Activated CD8-positive, alpha-beta memory T cell treated with anti-CD3 and anti-CD28 coated beads for 1 hour (primary cell): ENCODE data around the gene ETFDH.
"Not testable (repeated sequence)": the region's sequence is repeated elsewhere in the genome, so short reads cannot be mapped to it uniquely, and the experiment has no call there.

Experiments
- DNase-seq, 2 donors: peaks; one replicate each; pipeline ENCODE4 v3.0.0-alpha.2; 2020; ENCODE audit warnings: low read depth in 1 of 2; ENCODE audit errors: extremely low read depth in 1 of 2

ETFDH gene

GRCh38 chr4:158671915-158672806 lies at the start of gene ETFDH:
Gene ETFDH, plus strand, starts transcription at chr4:158672296. Its CDS starts 161 bp downstream, at chr4:158672457.
- peak; percentile 96 for DNase-seq

GRCh38 chr4:158624889-158625478 lies 47.1 kb upstream of the ETFDH start:
- no peak for DNase-seq

GRCh38 chr4:158625544-158625943 lies 46.6 kb upstream of the ETFDH start:
- DNase-seq = no peak

GRCh38 chr4:158630893-158631292 lies 41.2 kb upstream of the ETFDH start:
- DNase-seq = no peak

- no peak for DNase-seq
Measured at GRCh38 chr4:158636619-158637018, 35.5 kb upstream of the ETFDH start.

GRCh38 chr4:158644356-158644755 lies 27.7 kb upstream of the ETFDH start:
- no peak for DNase-seq

GRCh38 chr4:158644760-158645159 lies 27.3 kb upstream of the ETFDH start:
- no peak for DNase-seq

- DNase-seq = no peak
Measured at GRCh38 chr4:158649111-158649680, 22.9 kb upstream of the ETFDH start.

GRCh38 chr4:158652920-158653319 lies 19.2 kb upstream of the ETFDH start:
- DNase-seq = no peak

- DNase-seq = no peak
Measured at GRCh38 chr4:158656439-158656838, 15.7 kb upstream of the ETFDH start.

- DNase-seq = no peak
Measured at GRCh38 chr4:158657291-158657690, 14.8 kb upstream of the ETFDH start.

GRCh38 chr4:158663255-158663654 lies 8.8 kb upstream of the ETFDH start:
- DNase-seq = not testable (repeated sequence)

- not testable (repeated sequence) for DNase-seq
Measured at GRCh38 chr4:158663707-158664625, 8.1 kb upstream of the ETFDH start.

- no peak for DNase-seq
Measured at GRCh38 chr4:158664806-158665205, 7.3 kb upstream of the ETFDH start.

- DNase-seq = no peak
Measured at GRCh38 chr4:158666892-158667291, 5.2 kb upstream of the ETFDH start.

GRCh38 chr4:158667651-158668198 lies 4.4 kb upstream of the ETFDH start:
- no peak for DNase-seq

- no peak for DNase-seq
Measured at GRCh38 chr4:158669310-158669709, 2.8 kb upstream of the ETFDH start.

GRCh38 chr4:158670975-158671664 lies 976 bp upstream of the ETFDH start:
- peak in 1 of 2 donors; percentile 19 for DNase-seq

- no peak for DNase-seq
Measured at GRCh38 chr4:158671665-158671914, 506 bp upstream of the ETFDH start, which contains the start of gene C4orf46. Gene C4orf46, minus strand, starts transcription at chr4:158671887. Its CDS starts 86 bp downstream, at chr4:158671801.

GRCh38 chr4:158673633-158674032 lies 1.5 kb downstream of the ETFDH start:
- no peak for DNase-seq
